Ishikawa (cell line): ENCODE results near the gene SYNDIG1.

Experiments
- CEBPB ChIP-seq: IDR thresholded peaks from 2 replicates; pipeline ENCODE4 v1.6.1; 2012
- CREB1 ChIP-seq: IDR thresholded peaks from 2 replicates; pipeline ENCODE4 v1.6.1; 2012; ENCODE audit warnings: low read depth
- EGR1 ChIP-seq: IDR thresholded peaks from 2 replicates; pipeline ENCODE4 v1.6.1; 2012
- EP300 ChIP-seq: IDR thresholded peaks from 2 replicates; pipeline ENCODE4 v1.6.1; 2012; ENCODE audit warnings: borderline replicate concordance
- FOXM1 ChIP-seq: IDR thresholded peaks from 2 replicates; pipeline ENCODE4 v1.6.1; 2012; ENCODE audit warnings: low read depth, borderline replicate concordance
- NFIC ChIP-seq: IDR thresholded peaks from 2 replicates; pipeline ENCODE4 v1.6.1; 2012
- RAD21 ChIP-seq: IDR thresholded peaks from 2 replicates; pipeline ENCODE4 v1.6.1; 2012; ENCODE audit warnings: low read depth
- TAF1 ChIP-seq: IDR thresholded peaks from 2 replicates; pipeline ENCODE4 v1.6.1; 2012; ENCODE audit warnings: low read depth, mild to moderate bottlenecking
- TCF12 ChIP-seq: IDR thresholded peaks from 2 replicates; pipeline ENCODE4 v1.6.1; 2012; ENCODE audit warnings: low read depth
- TEAD4 ChIP-seq: IDR thresholded peaks from 2 replicates; pipeline ENCODE4 v1.6.1; 2012
- YY1 ChIP-seq: IDR thresholded peaks from 2 replicates; pipeline ENCODE4 v1.6.1; 2012; ENCODE audit warnings: low read depth
- ZBTB7A ChIP-seq: IDR thresholded peaks from 2 replicates; pipeline ENCODE4 v1.6.1; 2012; ENCODE audit warnings: low read depth
- TF ChIP-seq, protein P1 (sequence below): IDR thresholded peaks from 2 replicates; pipeline ENCODE4 v1.6.1; 2012; ENCODE audit warnings: low read depth, mild to moderate bottlenecking
- TF ChIP-seq, protein P2 (sequence below): IDR thresholded peaks from 2 replicates; pipeline ENCODE4 v1.6.1; 2012
- TF ChIP-seq, protein P3 (sequence below): IDR thresholded peaks from 2 replicates; pipeline ENCODE4 v1.6.1; 2012

SYNDIG1 gene

DNA sequence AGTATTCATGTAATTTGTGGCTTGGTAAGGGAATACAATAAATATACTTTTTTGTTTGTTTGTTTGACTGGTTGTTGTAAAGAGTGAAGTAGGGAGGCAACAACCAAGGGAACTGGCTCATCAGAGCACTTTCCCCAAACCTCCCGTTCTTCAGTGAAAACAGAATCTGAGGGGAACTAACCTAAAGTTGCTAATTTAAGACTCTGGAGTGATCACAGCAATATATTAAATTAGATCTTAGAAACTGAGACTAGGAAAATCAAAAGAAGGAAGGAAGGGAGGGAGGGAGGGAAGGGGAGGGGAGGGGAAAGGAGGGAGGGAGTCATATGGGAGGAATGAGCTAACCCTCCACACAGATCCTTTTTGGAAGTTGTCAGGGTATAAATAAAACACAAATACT is 144.9 kb downstream of the SYNDIG1 start:
- TF ChIP-seq YY1 (no peak), RAD21 (no peak), CREB1 (no peak), EGR1 (no peak), TAF1 (no peak), EP300 (no peak), FOXM1 (no peak), CEBPB (no peak), ZBTB7A (no peak), TCF12 (no peak)
- TF ChIP-seq, protein P1, sequence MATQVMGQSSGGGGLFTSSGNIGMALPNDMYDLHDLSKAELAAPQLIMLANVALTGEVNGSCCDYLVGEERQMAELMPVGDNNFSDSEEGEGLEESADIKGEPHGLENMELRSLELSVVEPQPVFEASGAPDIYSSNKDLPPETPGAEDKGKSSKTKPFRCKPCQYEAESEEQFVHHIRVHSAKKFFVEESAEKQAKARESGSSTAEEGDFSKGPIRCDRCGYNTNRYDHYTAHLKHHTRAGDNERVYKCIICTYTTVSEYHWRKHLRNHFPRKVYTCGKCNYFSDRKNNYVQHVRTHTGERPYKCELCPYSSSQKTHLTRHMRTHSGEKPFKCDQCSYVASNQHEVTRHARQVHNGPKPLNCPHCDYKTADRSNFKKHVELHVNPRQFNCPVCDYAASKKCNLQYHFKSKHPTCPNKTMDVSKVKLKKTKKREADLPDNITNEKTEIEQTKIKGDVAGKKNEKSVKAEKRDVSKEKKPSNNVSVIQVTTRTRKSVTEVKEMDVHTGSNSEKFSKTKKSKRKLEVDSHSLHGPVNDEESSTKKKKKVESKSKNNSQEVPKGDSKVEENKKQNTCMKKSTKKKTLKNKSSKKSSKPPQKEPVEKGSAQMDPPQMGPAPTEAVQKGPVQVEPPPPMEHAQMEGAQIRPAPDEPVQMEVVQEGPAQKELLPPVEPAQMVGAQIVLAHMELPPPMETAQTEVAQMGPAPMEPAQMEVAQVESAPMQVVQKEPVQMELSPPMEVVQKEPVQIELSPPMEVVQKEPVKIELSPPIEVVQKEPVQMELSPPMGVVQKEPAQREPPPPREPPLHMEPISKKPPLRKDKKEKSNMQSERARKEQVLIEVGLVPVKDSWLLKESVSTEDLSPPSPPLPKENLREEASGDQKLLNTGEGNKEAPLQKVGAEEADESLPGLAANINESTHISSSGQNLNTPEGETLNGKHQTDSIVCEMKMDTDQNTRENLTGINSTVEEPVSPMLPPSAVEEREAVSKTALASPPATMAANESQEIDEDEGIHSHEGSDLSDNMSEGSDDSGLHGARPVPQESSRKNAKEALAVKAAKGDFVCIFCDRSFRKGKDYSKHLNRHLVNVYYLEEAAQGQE, result no peak
- TF ChIP-seq, protein P2, sequence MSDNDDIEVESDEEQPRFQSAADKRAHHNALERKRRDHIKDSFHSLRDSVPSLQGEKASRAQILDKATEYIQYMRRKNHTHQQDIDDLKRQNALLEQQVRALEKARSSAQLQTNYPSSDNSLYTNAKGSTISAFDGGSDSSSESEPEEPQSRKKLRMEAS, result no peak
- TF ChIP-seq, protein P3, sequence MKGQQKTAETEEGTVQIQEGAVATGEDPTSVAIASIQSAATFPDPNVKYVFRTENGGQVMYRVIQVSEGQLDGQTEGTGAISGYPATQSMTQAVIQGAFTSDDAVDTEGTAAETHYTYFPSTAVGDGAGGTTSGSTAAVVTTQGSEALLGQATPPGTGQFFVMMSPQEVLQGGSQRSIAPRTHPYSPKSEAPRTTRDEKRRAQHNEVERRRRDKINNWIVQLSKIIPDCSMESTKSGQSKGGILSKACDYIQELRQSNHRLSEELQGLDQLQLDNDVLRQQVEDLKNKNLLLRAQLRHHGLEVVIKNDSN, result no peak

DNA sequence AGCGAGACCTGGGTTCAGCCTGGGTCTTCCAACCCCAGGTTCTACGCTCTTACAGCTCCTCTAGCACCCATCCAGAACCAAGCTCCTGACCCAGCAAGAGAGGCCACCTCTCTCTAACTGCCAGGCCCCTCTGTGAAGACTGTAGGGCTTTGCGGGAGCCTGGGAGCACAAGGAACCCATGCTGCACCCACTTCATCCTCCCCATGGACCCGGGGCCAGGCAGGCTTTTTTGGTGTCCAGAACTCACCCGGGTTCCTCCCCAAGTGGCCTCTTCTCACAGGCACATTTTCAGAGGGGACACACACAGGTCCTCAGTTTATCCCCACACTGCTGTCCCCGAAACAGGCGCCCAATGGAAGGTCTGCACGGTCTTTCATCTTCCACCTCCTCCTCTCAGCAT is 145.9 kb downstream of the SYNDIG1 start:
- no peak for TF ChIP-seq FOXM1
- TF ChIP-seq EGR1, result no peak
- no peak for TF ChIP-seq CREB1
- TF ChIP-seq CEBPB, result no peak
- TF ChIP-seq, protein P1, result no peak
- no peak for TF ChIP-seq TCF12
- no peak for TF ChIP-seq TAF1
- TF ChIP-seq, protein P2, result no peak
- no peak for TF ChIP-seq ZBTB7A
- no peak for TF ChIP-seq NFIC
- TF ChIP-seq TEAD4, result no peak

DNA sequence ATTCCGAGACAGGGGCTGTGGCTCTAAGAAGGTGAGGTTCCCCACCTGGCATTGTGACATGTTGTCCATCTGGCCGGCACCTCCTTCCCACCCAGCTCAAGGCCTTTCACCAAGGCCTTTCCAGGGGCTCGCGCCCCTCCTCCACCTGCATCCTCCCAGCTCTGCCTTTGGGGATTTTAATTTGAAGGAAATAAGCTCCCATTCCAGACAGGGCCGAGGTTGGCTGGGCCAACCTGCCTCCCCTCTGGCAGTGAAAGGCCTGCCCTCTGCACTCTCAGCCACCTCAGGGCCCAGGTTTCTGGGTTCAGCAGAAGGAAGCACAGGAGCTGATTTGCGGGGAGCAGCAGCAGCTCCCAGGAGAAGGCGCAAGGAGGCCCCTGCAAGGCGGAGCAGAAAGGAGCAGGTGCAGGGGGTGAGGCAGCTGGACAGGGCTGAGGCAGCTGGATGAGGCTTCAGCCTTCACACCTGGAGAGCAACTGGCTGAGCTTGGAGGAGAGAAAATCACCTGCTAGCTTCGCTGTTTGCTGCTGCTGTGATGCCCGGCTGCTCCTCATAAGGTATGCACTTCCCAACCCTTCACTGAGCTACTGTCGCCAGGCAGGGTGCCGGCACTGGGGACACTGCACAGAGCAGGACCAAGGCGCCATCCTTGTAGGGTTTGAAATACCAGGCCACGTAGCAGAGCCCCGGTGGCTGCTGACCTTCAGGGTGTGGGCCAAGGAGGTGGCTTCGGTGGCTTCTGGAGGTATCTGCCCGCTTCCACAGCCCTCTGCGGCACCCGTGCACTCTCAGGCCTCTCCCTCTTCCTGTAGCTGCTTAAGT is 147.0 kb downstream of the SYNDIG1 start:
- TF ChIP-seq ZBTB7A (no peak), TEAD4 (no peak), TCF12 (no peak), RAD21 (no peak), EP300 (no peak), YY1 (no peak), EGR1 (no peak), TAF1 (no peak)

DNA sequence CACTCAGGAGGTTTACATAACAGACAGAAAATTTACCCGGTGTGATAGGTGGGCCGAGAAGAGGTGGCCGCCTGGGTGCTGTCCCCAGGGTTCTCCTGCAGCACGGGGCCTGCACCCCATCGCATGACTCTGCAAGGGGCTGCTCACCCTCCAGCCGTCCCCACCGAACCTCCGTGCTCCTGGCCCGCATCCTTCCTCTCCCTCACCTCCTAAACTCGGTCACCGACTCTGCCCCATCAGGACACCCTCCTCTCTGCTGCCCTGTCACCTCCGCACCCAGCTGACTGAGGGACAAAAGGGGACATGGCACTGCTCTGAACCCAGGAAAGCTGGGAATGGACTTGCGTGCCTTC is 147.6 kb downstream of the SYNDIG1 start:
- TF ChIP-seq TCF12 (no peak), CEBPB (no peak), TEAD4 (no peak), ZBTB7A (no peak), NFIC (no peak)
- TF ChIP-seq, protein P3, result no peak

DNA sequence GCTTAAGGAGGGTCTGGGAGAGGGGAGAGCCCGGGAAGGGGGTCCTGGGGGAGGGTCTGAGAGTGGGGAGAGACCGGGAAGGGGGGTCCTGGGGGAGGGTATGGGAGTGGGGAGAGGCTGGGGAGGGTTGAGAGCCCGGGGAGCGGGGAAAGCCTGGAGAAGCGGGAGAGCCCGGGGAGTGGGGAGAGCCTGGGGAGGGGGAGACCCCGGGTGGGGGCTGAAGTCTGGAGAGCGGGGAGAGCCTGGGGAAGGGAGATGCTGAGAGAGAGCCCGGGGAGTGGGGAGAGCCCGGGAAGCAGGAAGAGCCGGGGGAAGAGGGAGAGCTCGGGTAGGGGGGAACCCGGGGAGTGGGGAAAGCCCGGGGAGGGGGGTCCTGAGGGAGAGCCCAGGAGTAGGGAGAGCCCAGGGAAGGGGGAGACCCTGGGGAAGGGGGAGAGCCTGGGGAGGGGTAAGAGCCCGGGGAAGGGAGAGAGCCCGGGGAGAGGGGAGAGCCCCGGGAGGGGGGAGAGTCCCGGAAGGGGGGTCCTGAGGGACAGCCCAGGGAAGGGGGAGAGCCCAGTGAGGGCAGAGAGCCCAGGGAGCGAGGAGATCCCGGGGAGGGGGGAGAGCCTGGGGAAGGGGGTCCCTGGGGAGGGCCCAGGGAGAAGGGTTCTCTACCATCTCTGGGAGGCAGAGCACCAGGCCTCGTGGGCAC is 148.5 kb downstream of the SYNDIG1 start:
- TF ChIP-seq, protein P2, result no peak
- no peak for TF ChIP-seq RAD21
- no peak for TF ChIP-seq YY1
- TF ChIP-seq TCF12, result no peak

DNA sequence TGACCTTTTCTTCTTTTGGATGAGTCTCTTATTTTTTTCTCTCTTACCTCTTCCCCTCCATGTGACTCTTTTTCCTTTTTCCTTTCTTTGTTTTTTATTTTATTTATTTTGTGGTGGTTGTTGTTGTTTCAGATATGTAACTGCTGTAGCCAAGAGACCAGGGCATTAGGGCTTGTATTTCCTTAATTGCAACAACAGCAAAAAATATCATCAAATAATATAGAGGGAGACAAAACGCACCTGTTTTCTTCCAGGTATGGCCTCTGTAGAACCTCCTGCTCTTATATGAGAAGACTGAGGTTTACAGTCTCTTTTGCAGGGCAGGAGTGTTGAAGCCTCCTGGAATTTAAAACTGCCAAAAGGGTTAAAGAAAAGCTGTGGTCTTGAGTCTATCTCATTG is 149.3 kb downstream of the SYNDIG1 start:
- TF ChIP-seq, protein P3, result no peak
- no peak for TF ChIP-seq CEBPB
- TF ChIP-seq CREB1, result no peak
- TF ChIP-seq, protein P1, result no peak
- no peak for TF ChIP-seq TEAD4
- TF ChIP-seq YY1, result no peak
- TF ChIP-seq ZBTB7A, result no peak
- TF ChIP-seq, protein P2, result no peak
- no peak for TF ChIP-seq TAF1
- no peak for TF ChIP-seq TCF12
- no peak for TF ChIP-seq EGR1
- TF ChIP-seq RAD21, result no peak
- TF ChIP-seq NFIC, result no peak
- no peak for TF ChIP-seq EP300
- TF ChIP-seq FOXM1, result no peak
